ENCODE measurements around the gene CKLF.
A peak's percentile ranks its signal among the peaks of the same experiment; 100 is the strongest.
"Not testable (repeated sequence)": the region's sequence is repeated elsewhere in the genome, so short reads cannot be mapped to it uniquely, and the experiment has no call there.

Gene CKLF

DNA sequence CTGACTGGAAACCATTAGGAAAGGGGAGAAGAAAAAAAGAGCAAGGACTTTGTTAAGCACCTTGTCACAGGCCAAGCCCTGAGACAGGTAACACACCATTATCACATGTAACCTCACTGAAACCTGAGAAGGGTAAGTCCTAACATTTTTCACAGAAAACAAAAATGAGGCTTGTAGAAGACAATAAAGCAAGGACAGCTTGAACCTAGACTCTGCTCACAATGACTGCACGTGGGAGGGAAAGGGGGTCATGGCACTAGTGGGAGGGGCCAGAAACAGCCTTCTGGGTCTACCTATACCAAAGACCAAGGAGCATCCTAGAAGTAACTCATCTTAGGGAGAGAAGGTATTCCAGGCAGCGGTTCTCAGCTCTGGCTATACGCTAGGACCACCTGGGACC lies 10.0 kb upstream of the CKLF start:
- no peak for DNase-seq (ENCODE audit: low read depth)

DNA sequence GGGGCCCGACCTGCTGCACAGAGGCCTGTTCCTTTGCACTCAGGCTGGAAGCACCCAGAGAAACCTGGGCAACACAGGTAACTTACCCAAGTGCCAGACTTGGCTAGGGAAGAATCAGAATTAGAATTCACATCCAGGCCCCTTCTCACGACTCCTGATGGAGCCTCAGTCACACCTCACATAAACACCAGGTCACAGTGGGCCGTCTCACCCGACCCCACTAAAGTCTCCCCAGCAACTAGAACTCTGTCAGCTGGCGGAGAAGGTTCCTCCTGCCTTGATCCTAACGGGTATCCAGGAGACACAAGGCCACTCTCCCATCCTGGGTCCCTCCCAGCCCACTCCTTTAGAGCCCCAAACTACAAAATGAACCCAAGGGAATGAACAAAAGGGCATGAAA lies 8.8 kb upstream of the CKLF start:
- no peak for DNase-seq (ENCODE audit: low read depth)

DNA sequence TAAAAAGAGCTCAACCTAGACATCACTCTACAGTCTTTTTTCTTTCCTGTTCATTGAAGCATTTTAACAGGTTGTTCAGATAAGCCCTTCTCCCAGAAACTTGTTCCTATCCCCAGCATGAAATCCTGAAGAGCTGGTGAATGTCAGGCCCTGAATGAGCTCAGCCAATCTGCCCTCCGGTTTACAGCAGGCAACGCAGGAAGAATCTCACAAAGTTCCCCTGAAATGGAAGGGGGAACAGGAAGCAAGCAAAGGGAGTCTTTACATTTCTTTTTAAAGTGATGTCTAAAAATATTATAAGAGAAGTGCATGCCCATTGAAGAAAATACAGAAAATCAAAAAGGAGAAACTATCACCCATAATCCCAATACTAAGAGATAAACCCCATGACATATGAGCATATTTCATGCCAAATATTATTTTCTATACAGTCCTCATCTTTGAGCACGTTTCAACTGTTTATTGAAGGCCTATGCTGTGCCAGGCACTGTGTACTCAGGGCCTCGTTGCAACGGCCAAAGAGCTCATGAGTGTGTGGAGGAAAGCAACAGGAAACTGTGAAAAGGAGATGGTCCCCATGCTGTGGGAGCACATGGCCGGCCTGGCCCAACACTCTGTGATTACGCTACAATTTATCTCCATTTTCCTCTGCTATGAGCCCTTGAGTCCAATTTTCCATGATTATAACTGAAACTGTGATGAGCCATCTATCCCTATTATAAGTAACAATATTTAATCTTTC lies 8.2 kb upstream of the CKLF start:
- DNase-seq (ENCODE audit: low read depth) = no peak

DNA sequence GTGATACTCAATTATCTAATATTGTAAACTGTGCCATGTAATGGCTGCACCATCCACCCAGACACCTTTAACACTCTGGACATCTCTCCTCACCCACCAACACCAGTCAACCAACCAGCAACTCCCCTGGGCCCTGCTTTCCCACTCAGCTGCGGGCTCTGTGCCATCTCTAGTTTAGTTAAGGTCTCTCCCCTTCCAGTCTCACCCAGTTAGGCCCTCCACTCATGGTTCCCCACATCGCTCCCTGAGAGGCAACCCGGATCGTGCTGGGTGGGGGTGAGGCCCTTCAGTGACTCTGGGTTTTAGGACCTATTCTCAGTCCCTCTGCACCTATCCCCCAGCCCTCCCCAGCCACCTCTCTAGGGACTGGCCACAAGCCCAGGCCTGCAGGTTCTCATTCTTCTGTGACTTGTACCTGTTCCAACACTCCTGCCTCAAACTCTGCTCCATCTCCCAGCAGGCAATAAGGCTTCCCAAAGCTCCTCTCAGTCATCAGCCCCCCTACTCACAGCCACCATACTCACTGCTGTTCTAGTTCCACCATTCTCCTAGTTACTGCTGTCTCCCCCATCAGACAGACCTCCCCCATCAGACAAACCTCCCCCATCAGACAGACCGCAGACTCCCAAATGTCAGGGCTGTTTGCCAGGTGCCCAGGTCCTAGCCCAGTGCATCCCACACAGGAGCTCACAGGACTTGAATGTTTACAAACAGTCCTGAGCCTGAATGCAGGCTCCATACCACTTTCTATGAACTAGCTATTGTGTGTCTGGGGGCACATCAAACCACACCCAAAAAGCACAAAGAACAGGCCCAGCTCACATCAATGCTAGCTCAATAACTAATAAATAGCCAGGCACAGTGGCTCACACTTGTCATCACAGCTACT lies 5.0 kb upstream of the CKLF start:
- DNase-seq (ENCODE audit: low read depth) = no peak

DNA sequence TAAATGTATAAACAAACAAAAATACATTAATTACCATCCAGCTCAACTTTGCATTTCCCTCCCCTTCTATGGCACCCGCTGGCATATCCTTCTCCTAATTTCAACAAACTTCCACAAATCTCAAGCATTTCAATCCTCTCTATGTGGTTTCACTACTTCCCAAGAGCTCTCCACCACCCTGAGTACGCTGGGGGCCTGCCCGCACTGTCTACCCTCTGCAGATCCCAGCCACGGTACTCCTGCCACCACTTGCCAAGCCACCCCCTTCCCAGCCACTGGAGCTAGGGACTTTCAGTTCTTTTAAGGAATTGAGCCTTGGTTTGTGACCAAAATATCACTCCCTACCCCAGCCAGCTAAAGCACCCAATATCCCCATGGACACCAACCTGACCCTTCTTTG lies 4.3 kb upstream of the CKLF start:
- no peak for DNase-seq (ENCODE audit: low read depth)

DNA sequence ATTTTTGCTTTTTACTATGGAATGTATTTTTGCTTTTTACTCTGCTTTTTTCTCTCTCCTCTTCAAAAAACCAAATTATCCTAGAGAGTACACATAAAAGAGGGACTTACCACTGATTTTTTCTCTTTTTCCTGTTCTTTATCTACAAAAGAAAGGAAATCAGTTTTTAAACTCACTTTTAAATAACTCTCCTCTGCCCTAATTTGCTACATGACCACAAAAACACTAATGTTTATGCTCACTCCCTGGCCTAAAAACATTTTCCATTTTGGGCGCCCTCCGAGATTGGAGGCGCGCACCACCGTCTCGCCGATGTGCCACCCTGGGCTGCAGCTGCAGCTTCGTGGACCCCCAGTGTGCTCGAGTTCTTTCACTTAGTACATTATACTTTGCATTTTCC lies 3.5 kb upstream of the CKLF start:
- DNase-seq (ENCODE audit: low read depth) = no peak

DNA sequence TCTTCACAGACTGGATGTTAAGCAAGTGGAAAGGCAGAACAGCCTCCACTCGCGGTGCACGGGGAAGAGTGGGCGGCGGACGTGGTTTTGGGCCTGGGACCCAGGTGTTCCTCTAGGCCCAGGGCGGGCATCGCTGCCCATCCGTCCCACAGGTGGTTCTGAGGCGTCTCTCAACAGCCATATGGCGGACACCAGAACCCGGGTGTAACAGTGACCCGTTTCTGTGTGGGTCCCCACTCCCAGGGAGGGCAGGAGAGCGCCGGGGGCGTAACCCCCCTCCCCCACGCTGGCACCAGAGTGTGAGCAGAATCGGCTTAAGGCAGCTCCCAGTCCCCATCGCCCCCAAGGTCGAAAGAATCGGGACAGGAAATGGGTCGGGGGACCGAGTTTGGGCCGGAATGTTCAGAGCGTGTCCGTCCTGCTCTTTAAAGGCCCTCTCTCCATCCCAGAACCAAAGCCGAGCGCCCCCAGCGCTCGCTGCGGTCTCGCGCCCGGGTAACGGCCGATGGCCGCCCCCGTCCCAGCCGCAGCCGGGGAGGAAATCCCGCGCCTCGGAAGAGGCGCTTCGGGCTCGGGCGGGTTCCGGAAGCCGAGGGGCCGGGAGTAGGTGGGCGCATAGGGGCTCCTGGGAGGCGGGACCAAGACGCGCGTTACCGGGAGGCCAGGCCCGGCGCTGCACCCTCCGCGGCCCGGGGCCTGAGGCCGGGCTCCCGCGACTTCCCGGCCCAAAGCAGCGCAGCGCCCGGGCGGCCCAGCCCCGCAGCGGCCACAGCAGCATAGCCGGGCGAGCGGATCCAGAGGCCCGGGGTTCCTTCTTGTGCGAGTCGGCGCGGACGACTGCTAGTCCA lies 2.9 kb upstream of the CKLF start, which contains the start of gene TK2:
Gene TK2 (minus strand): TSS at position 839 of the 848 bp plus-strand sequence. CDS start 61 bp downstream, at position 778.
- peak; percentile 32 for DNase-seq (ENCODE audit: low read depth)

DNA sequence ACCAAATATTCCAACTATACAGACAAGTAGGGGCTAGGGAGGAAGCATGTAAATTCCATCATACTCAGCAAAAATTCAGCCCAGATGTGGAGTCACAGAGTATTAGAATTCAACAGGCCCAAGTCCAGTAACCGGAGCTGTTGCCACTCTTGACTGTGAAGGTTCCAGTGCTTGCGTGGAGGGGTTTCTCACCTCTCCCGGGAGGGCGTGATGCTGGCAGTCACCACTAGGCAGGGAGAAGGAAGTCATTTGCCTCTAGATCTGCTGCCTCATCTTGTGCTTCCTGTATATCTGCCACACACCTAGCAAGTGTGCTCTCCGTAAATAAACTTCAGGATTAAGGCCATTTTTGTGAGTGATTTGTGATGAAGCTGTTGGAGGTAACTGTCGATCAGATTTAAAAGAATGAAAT lies 1.0 kb upstream of the CKLF start:
- peak; percentile 38 for DNase-seq (ENCODE audit: low read depth)

DNA sequence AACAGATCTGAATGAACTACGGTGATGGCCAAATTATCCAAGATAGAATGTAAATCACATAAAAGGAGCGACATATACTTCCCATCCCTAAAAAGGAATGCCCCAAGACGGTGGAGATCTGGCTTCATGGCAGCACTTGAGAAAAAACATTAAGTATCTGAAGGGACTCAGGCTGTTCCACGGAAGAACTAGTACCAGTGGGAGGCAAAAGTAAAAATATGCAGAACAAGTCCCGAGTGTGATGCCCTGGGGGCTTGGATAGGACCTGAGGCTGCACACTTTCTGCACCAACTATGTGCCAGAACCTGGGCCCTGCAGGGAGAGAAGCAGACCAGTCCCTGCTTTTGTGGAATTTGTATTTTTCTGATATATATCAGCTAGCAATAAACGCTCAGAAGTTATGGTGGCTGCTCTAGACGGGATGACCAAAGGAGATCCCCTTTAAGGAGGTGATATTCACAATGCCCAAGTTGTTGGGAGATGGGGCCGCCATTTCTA lies 539 bp upstream of the CKLF start:
- DNase-seq (ENCODE audit: low read depth) = no peak

DNA sequence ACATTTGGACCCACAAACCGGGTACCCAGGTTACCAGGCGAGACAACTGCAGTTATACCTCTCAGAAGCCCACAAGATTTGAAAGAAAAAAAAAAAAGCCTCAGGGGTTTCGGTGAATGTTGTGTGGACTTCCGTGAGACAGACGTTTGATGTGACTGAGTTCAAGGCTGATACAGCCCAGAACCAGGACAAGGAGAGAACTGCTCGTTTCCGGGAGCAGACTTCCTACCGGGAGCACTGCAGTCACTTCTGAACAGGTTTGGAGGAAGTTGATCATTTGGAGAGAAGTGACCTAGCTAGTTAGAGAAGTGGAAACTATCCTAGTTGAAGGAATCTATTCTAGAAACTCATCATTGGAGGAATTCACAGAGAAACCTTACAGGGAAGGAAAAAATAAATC lies 847 bp downstream of the CKLF start:
- DNase-seq (ENCODE audit: low read depth) = no peak

DNA sequence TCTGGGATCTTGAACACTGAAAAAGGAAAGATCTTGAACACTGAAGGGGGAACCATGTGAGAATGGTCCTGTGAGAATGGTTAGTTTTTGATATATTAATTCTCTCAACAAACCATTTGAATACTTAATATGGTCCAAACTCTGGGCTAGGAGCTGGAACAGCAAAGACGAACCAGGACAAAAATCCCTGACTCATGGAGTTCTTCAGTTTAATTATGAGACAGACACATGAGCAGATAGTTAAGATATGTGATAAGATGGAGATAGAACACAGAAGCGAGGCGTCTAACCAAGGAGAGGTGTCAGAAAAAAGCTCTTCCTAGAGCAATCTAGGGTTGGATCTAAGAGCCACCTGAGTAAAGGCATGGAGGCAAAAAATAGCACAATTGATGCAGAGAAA lies 1.6 kb downstream of the CKLF start:
- DNase-seq (ENCODE audit: low read depth) = no peak

DNA sequence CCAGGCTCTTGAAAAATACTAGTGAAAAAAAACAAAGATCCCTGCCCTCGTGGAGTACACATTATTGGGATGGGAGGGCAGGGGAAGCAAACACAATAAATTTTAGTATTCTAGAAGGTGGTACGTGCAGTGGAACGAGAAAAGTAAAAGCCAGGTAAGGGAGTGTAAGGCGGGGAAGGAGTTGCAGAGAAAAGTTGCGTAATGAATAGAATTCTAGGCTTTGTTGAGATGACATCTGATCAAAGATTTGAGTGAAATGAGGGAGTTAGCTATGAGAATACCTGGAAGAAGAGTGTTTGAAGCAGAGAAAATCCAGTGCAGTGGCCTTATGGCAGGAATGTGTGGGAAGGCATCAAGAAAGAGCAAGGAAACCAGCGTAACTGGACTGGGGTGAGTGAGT lies 2.1 kb downstream of the CKLF start:
- no peak for DNase-seq (ENCODE audit: low read depth)

DNA sequence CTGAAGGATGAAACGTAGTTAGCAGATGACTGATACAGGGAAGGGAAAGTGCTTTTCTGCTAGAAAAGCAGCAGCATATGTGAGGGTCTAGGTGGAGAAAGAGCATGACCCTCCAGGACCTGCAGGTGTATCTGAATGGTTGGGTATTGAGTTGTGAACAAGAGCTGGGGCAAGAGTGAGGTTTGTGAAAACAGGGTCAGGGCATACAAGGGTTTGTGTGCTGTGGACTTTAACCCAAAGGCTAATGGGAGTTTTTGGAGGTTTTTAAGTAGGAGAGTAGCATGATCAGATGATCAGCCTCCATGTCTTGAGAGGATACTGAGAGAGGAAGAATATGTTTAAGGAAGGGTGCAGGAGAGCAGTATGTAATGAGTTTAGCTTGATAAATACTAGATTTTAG lies 7.7 kb downstream of the CKLF start:
- no peak for DNase-seq (ENCODE audit: low read depth)

DNA sequence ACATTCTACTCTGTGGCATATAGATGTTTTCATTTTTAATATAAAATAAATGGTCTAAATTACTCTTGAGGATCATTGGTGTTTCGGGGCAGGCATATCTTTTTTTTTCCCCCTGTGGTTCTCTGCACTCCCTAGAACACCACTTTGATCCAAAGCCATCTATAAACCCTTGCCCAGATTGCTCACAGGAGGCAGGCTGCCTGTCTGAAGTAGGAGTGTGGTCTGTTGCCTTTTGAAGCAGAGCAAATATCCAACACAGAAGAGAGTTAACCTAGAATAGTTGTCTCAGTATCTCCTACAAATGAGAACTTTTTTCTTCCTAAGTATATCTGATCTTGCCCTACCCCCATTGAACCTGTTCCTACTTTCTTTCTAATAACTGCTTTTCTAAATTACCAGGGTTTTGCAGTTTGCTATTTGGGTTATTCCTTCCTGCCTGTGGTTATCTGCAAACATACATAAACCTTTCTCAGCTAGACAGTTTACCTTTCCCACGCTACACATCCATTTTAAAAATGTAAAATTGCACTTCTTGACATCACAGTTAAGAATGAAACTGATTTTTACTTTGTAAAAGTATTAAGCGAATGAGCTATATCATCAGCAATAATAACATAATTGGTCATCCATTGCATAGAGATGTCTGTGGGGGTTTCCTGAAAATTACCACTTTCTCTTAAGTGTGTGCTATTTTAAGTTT lies 9.2 kb downstream of the CKLF start:
- DNase-seq (ENCODE audit: low read depth) = no peak

DNA sequence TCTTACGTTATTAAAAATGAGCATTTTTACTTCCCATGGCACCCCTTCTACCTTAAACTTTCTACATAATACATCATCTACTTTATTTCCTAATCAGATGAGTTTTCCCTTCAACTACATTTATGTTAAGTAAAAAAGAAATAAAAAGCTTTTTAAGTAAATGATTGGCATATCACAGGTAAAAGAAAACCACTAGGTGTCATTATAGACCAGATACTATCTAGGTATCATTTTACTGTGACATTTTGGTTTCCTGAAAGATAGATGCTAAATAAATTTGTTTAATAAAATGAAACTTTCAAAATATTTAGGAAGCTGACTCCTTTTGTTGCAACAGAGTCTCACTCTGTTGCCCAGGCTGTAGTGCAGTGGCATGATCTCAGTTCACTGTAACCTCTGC lies 10.0 kb downstream of the CKLF start:
- no peak for DNase-seq (ENCODE audit: low read depth)

DNA sequence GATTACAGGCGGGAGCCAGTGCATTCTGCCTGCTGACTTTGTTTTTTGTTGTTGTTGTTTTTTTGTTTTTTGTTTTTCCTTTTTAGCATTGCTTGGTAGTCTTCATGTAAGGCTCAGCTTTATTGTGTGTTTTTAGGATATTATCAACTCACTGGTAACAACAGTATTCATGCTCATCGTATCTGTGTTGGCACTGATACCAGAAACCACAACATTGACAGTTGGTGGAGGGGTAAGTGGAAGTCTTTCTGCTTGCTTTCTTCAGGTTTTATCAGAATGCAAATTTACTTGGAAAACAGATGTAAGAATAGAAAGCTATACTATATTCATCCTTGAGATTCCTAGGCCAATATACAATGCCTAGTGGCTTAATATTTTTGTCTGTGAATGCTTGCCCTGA lies 10.6 kb downstream of the CKLF start:
- no peak for DNase-seq (ENCODE audit: low read depth)

DNA sequence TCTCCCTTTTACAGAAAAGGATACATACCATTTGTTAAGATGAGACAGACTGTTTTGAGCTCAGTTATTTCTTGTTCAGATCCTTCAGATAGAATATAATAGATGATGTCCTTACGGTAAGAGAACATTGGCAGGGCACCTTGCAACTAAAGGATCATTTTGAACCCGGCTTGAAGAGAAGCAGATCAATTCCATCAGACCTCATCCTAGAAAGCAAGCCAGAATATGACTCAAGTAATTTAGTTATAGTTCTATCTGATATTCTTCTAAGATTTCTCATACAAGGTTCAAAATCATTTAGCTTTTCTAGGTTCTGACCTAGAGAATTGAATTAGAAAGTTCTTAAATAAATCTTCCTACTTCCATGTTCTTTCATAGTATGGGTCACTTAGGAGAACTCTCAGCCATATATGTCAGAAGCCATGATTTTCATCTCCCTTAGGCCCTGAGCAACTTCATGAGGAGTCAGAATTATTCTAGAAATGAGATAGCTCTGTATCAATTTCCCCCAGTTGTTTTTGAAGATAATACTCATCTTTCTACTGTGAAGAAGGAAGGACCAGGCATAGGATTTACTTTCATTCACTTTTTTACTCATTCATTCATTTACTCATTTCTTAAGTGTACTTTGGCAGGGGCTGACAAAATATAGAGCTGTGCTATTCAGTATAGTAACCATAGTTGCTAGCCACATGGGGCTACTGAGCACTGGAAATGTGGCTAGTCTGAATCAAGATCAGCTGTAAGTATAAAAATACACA lies 11.4 kb downstream of the CKLF start:
- no peak for DNase-seq (ENCODE audit: low read depth)

DNA sequence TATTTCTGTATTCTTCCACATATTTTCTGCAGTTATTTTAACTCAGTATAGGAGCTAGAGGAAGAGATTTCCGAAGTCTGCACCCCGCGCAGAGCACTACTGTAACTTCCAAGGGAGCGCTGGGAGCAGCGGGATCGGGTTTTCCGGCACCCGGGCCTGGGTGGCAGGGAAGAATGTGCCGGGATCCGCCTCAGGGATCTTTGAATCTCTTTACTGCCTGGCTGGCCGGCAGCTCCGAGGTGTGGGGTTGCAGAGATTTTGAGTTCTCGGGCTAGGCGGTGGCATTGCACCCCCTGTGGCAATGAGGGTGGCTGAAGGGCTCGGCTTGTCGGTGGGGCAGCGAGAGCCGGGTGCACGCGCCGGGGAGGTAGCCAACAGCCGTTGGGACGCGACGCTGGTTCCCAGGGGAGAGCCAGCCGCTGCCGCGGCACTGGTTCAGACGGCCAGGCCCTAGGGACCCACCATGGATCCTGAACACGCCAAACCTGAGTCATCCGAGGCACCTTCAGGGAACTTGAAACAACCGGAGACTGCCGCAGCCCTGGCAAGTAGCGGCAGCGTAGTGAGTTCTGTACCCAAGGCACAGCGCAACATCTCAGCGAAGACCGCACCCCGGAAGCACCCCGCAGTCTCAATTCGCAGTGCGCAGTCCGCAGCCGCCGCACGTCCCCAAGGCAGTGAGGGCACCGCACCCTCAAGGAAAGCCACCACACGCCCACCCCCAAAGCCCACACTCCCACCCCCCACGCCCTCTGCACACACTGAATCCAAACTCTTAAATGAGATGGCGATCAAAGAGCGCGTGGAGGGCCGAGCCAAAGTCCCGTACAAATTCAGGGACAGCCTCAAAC lies 13.9 kb downstream of the CKLF start, which contains the start of gene CMTM1:
Gene CMTM1 (plus strand): TSS at position 389 of the 851 bp plus-strand sequence. CDS start 75 bp downstream, at position 464.
- DNase-seq (ENCODE audit: low read depth) = no peak

DNA sequence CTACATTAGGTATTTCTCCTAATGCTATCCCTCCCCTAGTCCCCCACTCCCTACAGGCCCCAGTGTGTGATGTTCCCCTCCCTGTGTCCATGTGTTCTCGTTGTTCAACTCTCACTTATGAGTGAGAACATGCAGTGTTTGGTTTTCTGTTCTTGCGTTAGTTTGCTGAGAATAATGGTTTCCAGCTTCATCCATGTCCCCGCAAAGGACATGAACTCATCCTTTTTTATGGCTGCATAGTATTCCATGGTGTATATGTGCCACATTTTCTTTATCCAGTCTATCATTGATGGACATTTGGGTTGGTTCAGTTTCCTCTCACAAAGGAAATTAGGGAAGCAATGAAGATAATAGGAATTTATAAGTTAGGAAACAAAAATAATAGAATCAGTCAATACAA lies 14.9 kb downstream of the CKLF start:
- DNase-seq (ENCODE audit: low read depth) = not testable (repeated sequence)

DNA sequence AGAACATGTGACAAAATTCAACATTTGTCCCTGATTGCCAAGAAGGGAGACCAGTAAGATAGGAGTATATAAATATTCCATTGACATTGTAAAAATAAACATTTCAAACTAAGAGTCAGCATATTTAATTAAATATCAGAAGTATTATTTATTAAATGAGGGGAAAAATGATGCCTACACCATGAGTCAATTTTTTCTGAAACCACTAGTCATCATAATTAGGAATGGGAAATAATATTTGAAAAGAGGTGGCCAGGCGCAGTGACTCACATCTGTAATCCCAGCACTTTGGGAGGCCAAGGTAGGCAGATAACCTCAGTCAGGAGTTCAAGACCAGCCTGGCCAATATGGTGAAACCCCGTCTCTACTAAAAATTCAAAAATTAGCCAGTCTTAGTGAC lies 16.0 kb downstream of the CKLF start:
- no peak for DNase-seq (ENCODE audit: low read depth)

All from activated gamma-delta T cell treated with anti-CD3 and anti-CD28 coated beads, Interleukin-2, amount 50 U/mL, for 16 hours (primary cell).